Panc1 (cell line): ENCODE results near the gene SUV39H1.

Source experiments
- REST ChIP-seq, 2 experiments: IDR thresholded peaks; 2 replicates each; pipeline ENCODE4 v1.6.1; 2011 to 2012; ENCODE audit warnings: low read depth in 2 of 2, control low read depth in 1 of 2, low read length in 1 of 2, mild to moderate bottlenecking in 1 of 2, moderate library complexity in 1 of 2; ENCODE audit not compliant: insufficient read depth in 1 of 2
- TCF7L2 ChIP-seq: IDR thresholded peaks from 2 replicates; pipeline ENCODE4 v1.6.1; 2011; ENCODE audit warnings: mild to moderate bottlenecking, low read depth, low read length, inconsistent platforms
- TF ChIP-seq, protein P1 (sequence below): fragments of 450-650 bp; IDR thresholded peaks from 2 replicates; pipeline ENCODE4 v1.5.1; 2017; ENCODE audit warnings: mild to moderate bottlenecking

DNA sequence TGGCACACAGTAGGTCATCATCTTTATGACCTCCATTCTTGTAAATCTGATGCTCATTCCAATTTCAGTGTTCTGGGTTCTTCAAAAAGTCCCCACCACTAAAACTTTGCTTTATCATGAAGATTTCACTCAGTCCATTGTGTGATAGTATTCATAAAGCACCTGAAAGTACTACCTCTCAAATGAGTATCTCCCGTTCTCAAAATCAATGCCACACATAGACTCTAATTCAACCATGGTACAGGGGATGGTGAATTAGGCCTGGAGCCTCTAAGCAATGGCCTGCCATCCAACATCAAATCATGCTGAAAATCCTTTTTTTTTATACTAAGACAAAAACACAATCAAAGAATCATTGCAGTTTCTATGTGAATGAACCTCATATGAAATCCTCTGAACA, 32.4 kb upstream of the SUV39H1 start:
- TF ChIP-seq, protein P1, sequence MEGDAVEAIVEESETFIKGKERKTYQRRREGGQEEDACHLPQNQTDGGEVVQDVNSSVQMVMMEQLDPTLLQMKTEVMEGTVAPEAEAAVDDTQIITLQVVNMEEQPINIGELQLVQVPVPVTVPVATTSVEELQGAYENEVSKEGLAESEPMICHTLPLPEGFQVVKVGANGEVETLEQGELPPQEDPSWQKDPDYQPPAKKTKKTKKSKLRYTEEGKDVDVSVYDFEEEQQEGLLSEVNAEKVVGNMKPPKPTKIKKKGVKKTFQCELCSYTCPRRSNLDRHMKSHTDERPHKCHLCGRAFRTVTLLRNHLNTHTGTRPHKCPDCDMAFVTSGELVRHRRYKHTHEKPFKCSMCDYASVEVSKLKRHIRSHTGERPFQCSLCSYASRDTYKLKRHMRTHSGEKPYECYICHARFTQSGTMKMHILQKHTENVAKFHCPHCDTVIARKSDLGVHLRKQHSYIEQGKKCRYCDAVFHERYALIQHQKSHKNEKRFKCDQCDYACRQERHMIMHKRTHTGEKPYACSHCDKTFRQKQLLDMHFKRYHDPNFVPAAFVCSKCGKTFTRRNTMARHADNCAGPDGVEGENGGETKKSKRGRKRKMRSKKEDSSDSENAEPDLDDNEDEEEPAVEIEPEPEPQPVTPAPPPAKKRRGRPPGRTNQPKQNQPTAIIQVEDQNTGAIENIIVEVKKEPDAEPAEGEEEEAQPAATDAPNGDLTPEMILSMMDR = no peak
- TF ChIP-seq TCF7L2 (no peak), REST (IDR thresholded peaks at IDR 0.05; ENCODE audit: insufficient read depth in 1 of 2, low read depth in 2 of 2, low read length in 1 of 2) (no peak)
